ENCODE results near the gene SH3RF3.

SH3RF3 gene

GRCh38 chr2:109226128-109226527 is 97.1 kb downstream of the SH3RF3 start:
- FAIRE-seq: no peak
- no peak for DNase-seq (ENCODE audit: extremely low spot score, insufficient read length, low read depth)

GRCh38 chr2:109226622-109227021 is 97.6 kb downstream of the SH3RF3 start:
- FAIRE-seq (no peak), DNase-seq (ENCODE audit: extremely low spot score, insufficient read length, low read depth) (no peak)

- DNase-seq (ENCODE audit: extremely low spot score, insufficient read length, low read depth) (no peak), FAIRE-seq (no peak)
Measured at GRCh38 chr2:109229094-109229675, 100.2 kb downstream of the SH3RF3 start.

DNA sequence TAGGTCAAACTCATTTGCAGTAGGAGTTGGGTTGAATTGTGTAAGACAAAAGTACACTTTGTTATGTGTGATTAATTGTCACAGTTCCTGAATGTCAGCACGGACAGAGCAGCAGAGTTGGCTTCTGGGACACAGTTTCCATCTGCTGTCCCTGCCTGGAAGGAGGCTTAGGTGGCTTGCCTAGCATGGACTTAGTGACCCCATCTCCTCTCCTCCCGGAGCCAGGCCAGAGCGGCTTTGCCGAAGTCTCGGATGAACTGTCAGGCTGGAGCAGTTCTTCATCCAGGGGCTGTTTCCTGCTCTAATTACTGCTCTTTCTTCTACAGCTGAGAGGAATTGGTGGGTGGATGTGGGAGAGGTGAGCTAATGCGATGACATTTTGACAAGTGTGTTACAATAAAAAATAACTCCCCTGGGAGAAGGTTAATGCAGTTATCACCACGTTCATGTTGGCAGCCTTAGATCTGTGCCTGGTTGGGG is 102.0 kb downstream of the SH3RF3 start:
- FAIRE-seq (no peak), DNase-seq (ENCODE audit: extremely low spot score, insufficient read length, low read depth) (no peak)

DNA sequence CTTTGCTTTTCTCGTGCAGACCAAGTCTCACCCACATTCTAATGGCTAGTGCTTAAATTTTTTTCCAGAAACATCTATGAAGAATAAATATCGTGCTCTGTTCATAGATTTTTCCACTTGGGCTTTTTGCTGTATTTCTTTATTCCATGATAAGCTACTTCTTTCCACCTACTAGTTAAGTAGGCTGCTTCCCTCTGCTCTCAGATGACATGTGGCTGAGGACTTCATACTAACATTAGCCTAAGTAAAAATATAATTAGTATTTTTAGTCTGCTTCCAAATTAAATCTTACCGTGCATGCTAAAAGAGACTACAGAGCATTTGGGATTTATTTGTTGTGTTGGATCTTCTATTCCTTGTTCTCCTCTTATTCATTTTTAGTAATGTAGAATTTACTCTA is 102.4 kb downstream of the SH3RF3 start:
- FAIRE-seq (no peak), DNase-seq (ENCODE audit: extremely low spot score, insufficient read length, low read depth) (no peak)

DNA sequence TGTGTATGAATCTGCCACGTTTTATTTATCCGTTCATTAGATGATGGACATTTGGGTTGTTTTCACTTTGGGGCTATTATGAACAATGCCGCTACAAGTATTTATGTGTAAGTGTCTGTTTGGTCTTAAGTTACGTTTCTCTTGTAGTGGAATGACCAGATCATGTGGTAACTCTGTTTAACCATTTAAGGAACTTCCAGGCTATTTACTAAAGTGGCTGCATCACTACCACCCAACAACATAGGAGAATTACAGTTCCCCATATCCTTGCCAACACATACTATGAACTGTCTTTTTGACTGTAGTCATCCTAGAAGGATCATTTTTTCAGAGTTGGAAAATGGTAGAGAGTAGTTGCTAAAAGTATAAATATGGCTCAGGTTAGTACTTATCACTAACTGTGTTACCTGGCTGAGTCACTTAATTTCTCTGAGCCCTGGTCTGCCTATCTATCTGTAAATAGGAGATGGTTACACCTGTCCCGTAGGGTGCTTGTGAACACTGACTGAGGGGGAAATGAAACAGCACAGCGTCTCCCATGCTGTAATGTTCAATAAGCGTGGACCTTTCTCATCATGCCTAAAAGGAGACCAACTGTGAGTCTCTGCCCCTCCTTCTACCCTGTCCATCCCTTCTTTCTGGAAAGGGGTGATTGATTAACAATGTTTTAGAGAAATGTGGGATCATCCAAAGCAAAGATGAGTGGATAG is 103.1 kb downstream of the SH3RF3 start:
- FAIRE-seq (no peak), DNase-seq (ENCODE audit: extremely low spot score, insufficient read length, low read depth) (no peak)

DNA sequence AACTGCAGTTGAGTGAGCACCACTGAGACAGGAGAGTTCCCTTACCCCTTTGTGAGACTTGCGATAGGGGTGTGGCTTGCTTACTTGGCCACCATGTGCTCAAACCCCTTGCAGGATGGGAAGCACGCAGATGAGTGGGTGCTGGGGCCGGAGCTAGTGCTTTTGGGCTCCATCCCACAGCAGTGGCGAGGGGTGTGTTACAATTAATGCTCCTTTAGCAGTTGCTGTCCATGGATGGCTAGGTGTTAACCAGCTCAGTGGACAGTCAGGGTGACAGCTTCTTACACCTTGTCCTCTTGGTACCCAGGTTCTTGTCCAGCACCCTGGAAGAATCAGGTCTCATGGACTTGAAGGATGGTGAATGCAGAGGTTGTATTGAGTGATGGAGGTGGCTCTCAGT is 103.9 kb downstream of the SH3RF3 start:
- FAIRE-seq (no peak), DNase-seq (ENCODE audit: extremely low spot score, insufficient read length, low read depth) (no peak)

DNA sequence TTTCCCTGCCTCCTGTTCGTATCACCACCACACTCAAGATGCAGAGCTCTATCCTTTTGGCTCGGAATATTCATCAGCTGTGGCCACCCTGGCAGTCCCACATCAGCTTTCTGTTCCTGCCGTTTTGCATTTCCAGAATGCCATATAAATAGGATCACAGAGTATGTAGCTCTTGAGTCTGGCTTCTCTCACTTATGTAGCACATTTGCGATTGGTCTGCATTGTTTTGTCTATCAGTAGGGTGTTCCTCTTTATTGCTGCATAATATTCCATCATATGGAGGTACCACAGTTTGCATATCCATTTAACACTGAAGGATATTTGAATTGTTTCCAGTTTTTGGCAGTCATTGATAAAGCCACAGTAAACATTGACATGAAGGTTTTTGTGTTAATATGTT is 104.6 kb downstream of the SH3RF3 start:
- FAIRE-seq: no peak
- no peak for DNase-seq (ENCODE audit: extremely low spot score, insufficient read length, low read depth)

DNA sequence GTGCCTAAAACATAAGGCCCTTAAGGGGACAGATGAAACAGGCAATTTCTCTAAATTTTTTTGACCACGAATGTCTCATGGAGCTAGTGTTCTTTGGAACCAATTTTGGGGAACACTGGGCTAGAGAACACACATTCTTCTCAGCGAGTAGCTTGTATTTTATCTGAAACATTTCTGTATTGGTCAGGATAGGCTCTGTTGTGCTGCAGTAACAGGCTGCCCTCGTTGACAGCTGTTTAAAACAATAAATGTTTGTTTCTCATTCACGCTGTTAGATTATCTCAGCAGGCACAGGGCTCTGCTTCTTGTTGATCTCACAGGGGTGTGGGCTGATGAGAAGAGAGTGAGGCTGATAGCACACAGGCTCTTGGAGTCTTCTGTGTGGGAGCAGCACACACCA is 105.3 kb downstream of the SH3RF3 start:
- FAIRE-seq (no peak), DNase-seq (ENCODE audit: extremely low spot score, insufficient read length, low read depth) (no peak)

GRCh38 chr2:109236147-109236546 is 107.1 kb downstream of the SH3RF3 start:
- DNase-seq (ENCODE audit: extremely low spot score, insufficient read length, low read depth) (no peak), FAIRE-seq (no peak)

DNA sequence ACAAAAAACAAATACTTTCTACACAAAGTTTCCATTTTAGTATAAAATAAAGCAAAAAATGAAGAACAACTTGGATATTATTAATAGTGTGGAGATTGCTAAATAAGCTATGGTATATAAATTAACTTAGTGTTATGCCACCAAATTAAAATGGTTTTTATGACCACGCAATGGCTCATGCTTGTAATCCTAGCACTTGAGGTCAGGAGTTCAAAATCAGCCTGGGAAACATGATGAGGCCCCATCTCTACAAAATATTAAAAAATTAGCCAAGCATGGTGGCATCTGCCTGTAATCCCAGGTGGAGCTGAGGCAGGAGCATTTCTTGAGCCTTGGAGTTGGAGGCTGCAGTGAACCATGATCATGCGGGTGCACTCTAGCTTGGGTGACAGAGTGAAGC is 108.8 kb downstream of the SH3RF3 start:
- FAIRE-seq: no peak
- no peak for DNase-seq (ENCODE audit: extremely low spot score, insufficient read length, low read depth)

DNA sequence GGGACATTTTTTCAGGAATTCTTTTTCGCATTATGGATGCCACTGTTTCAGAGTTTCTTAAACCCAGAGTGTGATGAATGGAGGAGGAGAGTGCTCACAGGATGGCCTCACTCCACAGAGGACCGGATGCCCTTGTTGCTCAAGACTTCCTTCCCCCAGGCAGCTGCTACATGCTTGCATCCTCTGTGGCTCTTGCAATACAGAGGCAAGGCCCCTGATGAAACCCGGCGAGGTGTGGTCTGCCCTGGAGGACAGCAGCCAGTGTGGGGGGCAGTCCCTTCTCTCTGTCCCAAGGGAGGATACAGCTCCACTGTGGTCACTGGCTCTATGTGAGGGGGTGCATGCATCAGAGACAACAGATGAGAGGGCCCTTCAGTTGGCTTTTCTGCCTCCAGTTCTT is 109.6 kb downstream of the SH3RF3 start:
- FAIRE-seq (peak; percentile 88), DNase-seq (ENCODE audit: extremely low spot score, insufficient read length, low read depth) (peak; percentile 53)

- DNase-seq (ENCODE audit: extremely low spot score, insufficient read length, low read depth): no peak
- no peak for FAIRE-seq
Measured at GRCh38 chr2:109239720-109240119, 110.7 kb downstream of the SH3RF3 start.

DNA sequence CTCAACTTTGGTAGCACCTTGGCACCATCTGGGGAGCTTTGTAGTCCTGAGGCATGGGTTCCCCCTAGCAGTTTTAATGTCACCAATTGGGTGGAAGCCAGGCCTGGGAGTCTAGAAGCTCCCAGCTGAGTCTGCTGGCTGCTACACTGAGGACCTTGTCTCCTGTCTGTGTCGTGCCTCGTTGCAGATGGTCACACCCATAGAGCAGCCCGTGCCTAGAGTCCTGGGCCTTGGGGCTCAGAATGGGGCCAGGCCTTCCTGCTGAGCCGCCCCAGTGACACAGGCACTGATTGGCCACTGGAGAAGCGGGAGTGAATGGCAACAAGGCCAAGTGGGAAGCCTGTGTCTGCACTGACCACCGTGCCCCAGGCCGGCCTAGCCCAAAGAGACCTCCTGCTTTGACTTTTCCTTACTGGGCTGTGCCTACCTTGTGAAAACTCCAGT is 113.2 kb downstream of the SH3RF3 start:
- FAIRE-seq: no peak
- no peak for DNase-seq (ENCODE audit: extremely low spot score, insufficient read length, low read depth)

DNA sequence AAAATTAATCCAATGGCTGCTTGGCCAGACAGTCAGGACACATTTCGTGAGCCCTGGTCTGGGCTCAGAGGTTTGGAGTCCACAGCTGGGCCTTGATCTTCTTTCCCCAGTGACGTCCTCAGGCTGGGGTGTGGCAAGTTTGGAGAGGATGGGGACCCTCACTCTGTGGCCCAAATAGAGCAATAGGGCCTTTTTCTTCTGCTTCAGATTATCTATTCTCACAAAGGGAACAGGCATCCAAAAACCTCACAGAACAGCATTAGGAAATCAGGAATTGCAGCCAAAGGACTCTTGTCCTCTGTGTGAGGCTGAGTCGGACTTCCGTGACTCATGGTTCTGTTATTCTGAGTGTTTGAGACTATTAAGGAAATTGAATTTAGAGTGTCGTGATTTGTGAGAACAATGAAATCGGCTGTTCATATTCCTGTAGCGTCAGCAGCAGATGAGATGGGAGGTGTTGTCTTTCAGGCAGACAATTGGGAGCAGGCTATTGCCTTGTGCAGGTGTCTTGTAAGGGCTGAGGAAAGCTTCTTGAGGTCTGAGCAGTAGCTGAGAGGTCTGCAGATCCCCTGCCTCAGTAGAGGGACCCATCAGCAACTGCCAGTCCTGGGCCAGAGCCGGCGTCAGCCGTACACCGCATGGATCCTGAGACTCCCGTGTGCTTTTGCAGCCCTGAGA is 113.8 kb downstream of the SH3RF3 start:
- FAIRE-seq: no peak
- DNase-seq (ENCODE audit: extremely low spot score, insufficient read length, low read depth): no peak

- no peak for DNase-seq (ENCODE audit: extremely low spot score, insufficient read length, low read depth)
Measured at GRCh38 chr2:109243526-109244303, 114.7 kb downstream of the SH3RF3 start.

DNA sequence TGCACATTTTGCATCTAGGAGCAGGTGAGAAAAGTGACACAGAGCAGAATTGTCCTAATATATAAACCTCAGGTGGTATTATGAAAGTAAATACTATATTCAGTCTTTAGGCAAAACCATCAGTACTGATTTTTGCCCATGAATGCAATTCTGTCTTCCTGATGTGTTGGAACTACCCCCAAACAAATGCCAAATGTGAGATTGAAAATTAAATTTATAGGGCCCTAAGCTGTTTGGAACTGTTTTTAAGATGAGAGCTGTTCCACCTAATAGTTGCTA is 115.2 kb downstream of the SH3RF3 start:
- FAIRE-seq: no peak
- DNase-seq (ENCODE audit: extremely low spot score, insufficient read length, low read depth): no peak

More at GRCh38 chr2:109243526-109244303, 114.7 kb downstream of the SH3RF3 start:
- no peak for FAIRE-seq

DNA sequence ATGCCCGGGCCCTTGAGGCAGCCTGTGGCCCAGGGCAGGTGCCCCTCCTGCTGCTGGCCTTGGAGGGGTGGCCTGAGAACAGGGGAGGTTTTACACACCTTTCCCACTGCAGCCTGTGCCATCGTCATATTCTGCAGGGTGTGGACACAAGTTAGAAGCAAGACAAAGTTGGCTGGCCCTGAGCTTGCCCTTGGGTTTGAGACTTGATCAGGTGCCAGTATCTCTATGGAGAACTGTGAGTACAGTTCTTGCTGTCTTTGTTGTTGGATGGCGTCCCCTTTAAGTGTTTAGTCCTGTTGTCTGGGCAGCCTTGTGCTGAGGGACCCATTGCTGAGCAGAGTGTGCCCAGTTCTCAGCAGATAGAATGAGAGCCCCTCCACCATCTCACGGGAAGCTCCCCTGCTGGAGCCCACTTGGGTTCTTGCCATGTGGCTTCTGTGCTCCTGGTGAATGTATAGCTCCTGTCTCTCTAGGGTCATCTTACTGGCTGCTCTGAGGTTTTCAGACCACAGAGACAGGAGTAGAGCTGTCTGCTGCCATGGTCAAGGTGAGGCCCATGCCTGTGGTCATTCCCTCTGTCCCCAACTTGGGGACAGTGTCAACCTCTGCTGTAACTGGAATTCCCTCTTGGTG is 115.9 kb downstream of the SH3RF3 start:
- no peak for FAIRE-seq

GRCh38 chr2:109246176-109246575 is 117.2 kb downstream of the SH3RF3 start:
- no peak for FAIRE-seq

More for the DNA sequence above, 115.9 kb downstream of the SH3RF3 start:
- no peak for DNase-seq (ENCODE audit: extremely low spot score, insufficient read length, low read depth)

GRCh38 chr2:109246616-109247015 is 117.6 kb downstream of the SH3RF3 start:
- DNase-seq (ENCODE audit: extremely low spot score, insufficient read length, low read depth): no peak
- no peak for FAIRE-seq

More at GRCh38 chr2:109246176-109246575, 117.2 kb downstream of the SH3RF3 start:
- DNase-seq (ENCODE audit: extremely low spot score, insufficient read length, low read depth): no peak

Data from GM18507 (cell line).